Measurements from ENCODE around the gene ASCC3.

- TF ChIP-seq CTCF (conservative IDR thresholded peaks at IDR 0.05; ENCODE audit: low read depth in 2 of 2), result no peak
- no peak for TF ChIP-seq POLR2AphosphoS5 (IDR thresholded peaks at IDR 0.05; ENCODE audit: low read depth)
- no peak for TF ChIP-seq EZH2 (IDR thresholded peaks at IDR 0.05; ENCODE audit: low read depth, unreplicated experiment)
- TF ChIP-seq EZH2phosphoT487 (IDR thresholded peaks at IDR 0.05; ENCODE audit: unreplicated experiment), result no peak
- no peak for TF ChIP-seq CREB1 (CRISPR knock-in tag; IDR thresholded peaks at IDR 0.05; ENCODE audit: low read depth)
- TF ChIP-seq STAT1 (IDR thresholded peaks at IDR 0.05; ENCODE audit: unreplicated experiment), result no peak
- TF ChIP-seq JUNB (IDR thresholded peaks at IDR 0.05; ENCODE audit: unreplicated experiment), result no peak
- TF ChIP-seq ZNF331 (CRISPR knock-in tag; IDR thresholded peaks at IDR 0.05; ENCODE audit: low read depth), result no peak
- TF ChIP-seq REST (IDR thresholded peaks at IDR 0.05; ENCODE audit: unreplicated experiment), result no peak
- TF ChIP-seq ETS1 (IDR thresholded peaks at IDR 0.05), result no peak
- TF ChIP-seq ZNF462 (CRISPR knock-in tag; IDR thresholded peaks at IDR 0.05), result no peak
- TF ChIP-seq NANOG (IDR thresholded peaks at IDR 0.05; ENCODE audit: borderline replicate concordance), result no peak
These were observed 410.6 kb downstream of the ASCC3 start for GRCh38 chr6:100470422-100471120.

Data from GM23338 (cell line).